IMR-90 (cell line): ENCODE measurements around the gene ST8SIA2. TPM values are rescaled to one million over a fixed set of nuclear protein-coding genes. Genes with fewer than 3 reads are reported as not detected.

ENCODE experiments used
- ATAC-seq: fragments of 200-7000 bp; cut with Tn5 transposase; 2 replicates; pipeline ENCODE4 v1.9.1; 2020; ENCODE audit warnings: low read depth, mild to moderate bottlenecking, moderate library complexity
- BruUV-seq: library from RNA; stranded (reverse); fragments of 400-500 nt; replicated peaks from 2 replicates; lab custom pipeline; 2021; lab: Mats Ljungman, UMichigan
- CTCF ChIA-PET: fragments of 300-600 bp; formaldehyde crosslinking; extraction: SDS; loops from one replicate; lab custom pipeline; 2021; ENCODE audit warnings: antibody characterized with exemption; lab: Yijun Ruan, JAX
- POLR2A ChIA-PET: fragments of 300-600 bp; sonication (Branson Sonifier 250); formaldehyde crosslinking; loops from one replicate; lab custom pipeline; 2022; ENCODE audit warnings: antibody characterized with exemption; ENCODE audit not compliant: unreplicated experiment; lab: Charles Lee
- DNase-seq: peaks from one replicate; pipeline ENCODE4 v3.0.0; 2013
- H2AFZ ChIP-seq: replicated peaks from 2 replicates; pipeline ENCODE3; 2013; ENCODE audit warnings: low read length, mild to moderate bottlenecking; ENCODE audit not compliant: poor library complexity
- H2AK5ac ChIP-seq: 2 replicates; pipeline ENCODE4 v1.6.1; 2013; ENCODE audit warnings: low read depth, low read length, inconsistent platforms
- H2AK9ac ChIP-seq: replicated peaks from 2 replicates; pipeline ENCODE3; 2013; ENCODE audit warnings: mild to moderate bottlenecking, low read depth, low read length, moderate library complexity; ENCODE audit not compliant: poor library complexity
- H2BK120ac ChIP-seq: 2 replicates; pipeline ENCODE4 v1.6.1; 2013; ENCODE audit warnings: low read depth, low read length, inconsistent platforms
- H2BK15ac ChIP-seq: 3 replicates; pipeline ENCODE4 v1.6.1; 2013; ENCODE audit warnings: low read depth, low read length, inconsistent platforms
- H2BK20ac ChIP-seq: 2 replicates; pipeline ENCODE4 v1.6.1; 2013; ENCODE audit warnings: low read depth, mild to moderate bottlenecking, inconsistent platforms, low read length, moderate library complexity
- H2BK5ac ChIP-seq: 2 replicates; pipeline ENCODE4 v1.6.1; 2013; ENCODE audit warnings: mild to moderate bottlenecking, low read depth, low read length, inconsistent platforms; ENCODE audit not compliant: poor library complexity, severe bottlenecking
- H3K14ac ChIP-seq: replicated peaks from 2 replicates; pipeline ENCODE4 v1.6.1; 2013; ENCODE audit warnings: low read depth, low read length, inconsistent platforms
- H3K18ac ChIP-seq: 2 replicates; pipeline ENCODE4 v1.6.1; 2013; ENCODE audit warnings: low read depth, low read length, control low read depth
- H3K23ac ChIP-seq: 2 replicates; pipeline ENCODE4 v1.6.1; 2013; ENCODE audit warnings: low read depth, low read length, inconsistent platforms
- H3K27ac ChIP-seq: 2 replicates; pipeline ENCODE4 v1.5.1; 2013; ENCODE audit warnings: mild to moderate bottlenecking, control low read depth, low read length; ENCODE audit not compliant: insufficient read depth
- H3K27me3 ChIP-seq: 2 replicates; pipeline ENCODE4 v1.6.1; 2013; ENCODE audit warnings: low read length; ENCODE audit not compliant: control insufficient read depth, insufficient read depth
- H3K36me3 ChIP-seq: 2 replicates; pipeline ENCODE4 v1.6.1; 2013; ENCODE audit warnings: low read length, mixed read lengths; ENCODE audit not compliant: control insufficient read depth, insufficient read depth
- H3K4ac ChIP-seq: 2 replicates; pipeline ENCODE4 v1.6.1; 2013; ENCODE audit warnings: low read depth, low read length, inconsistent platforms
- H3K4me1 ChIP-seq: 2 replicates; pipeline ENCODE4 v1.6.1; 2013; ENCODE audit warnings: low read length, mixed read lengths; ENCODE audit not compliant: control insufficient read depth, insufficient read depth
- H3K4me2 ChIP-seq: 2 replicates; pipeline ENCODE4 v1.6.1; 2013; ENCODE audit warnings: low read depth, mild to moderate bottlenecking, control low read depth, low read length, moderate library complexity
- H3K4me3 ChIP-seq: 2 replicates; pipeline ENCODE4 v1.5.1; 2013; ENCODE audit warnings: low read depth, mild to moderate bottlenecking, control low read depth, low read length, moderate library complexity; ENCODE audit not compliant: insufficient read depth
- H3K56ac ChIP-seq: 2 replicates; pipeline ENCODE4 v1.6.1; 2013; ENCODE audit warnings: low read length, inconsistent platforms; ENCODE audit not compliant: insufficient read depth; ENCODE audit errors: extremely low read depth
- H3K79me1 ChIP-seq, 2 experiments: 2 replicates each; pipeline ENCODE4 v1.6.1; 2013; ENCODE audit warnings: low read length in 2 of 2, inconsistent platforms in 1 of 2, low read depth in 1 of 2
- H3K9ac ChIP-seq: 2 replicates; pipeline ENCODE4 v1.6.1; 2013; ENCODE audit warnings: low read depth, low read length, control low read depth
- H3K9me1 ChIP-seq: 2 replicates; pipeline ENCODE4 v1.6.1; 2013; ENCODE audit warnings: low read length, inconsistent platforms; ENCODE audit not compliant: insufficient read depth
- H3K9me3 ChIP-seq: 2 replicates; pipeline ENCODE4 v1.6.1; 2013; ENCODE audit warnings: low read length; ENCODE audit not compliant: control insufficient read depth, insufficient read depth
- H4K20me1 ChIP-seq: 2 replicates; pipeline ENCODE4 v1.6.1; 2013; ENCODE audit warnings: low read length, inconsistent platforms; ENCODE audit not compliant: insufficient read depth
- H4K5ac ChIP-seq: 2 replicates; pipeline ENCODE4 v1.6.1; 2013; ENCODE audit warnings: mild to moderate bottlenecking, low read depth, low read length, control low read depth
- H4K8ac ChIP-seq, 2 experiments: 2 replicates each; pipeline ENCODE4 v1.6.1; 2013; ENCODE audit warnings: low read depth in 2 of 2, low read length in 2 of 2, control low read depth in 1 of 2, inconsistent platforms in 1 of 2
- H4K91ac ChIP-seq: 2 replicates; pipeline ENCODE4 v1.6.1; 2013; ENCODE audit warnings: low read depth, low read length, inconsistent platforms; ENCODE audit not compliant: insufficient read depth
- BHLHE40 ChIP-seq: fragments of 150-350 bp; IDR thresholded peaks from 2 replicates; pipeline ENCODE4 v1.6.1; 2016; ENCODE audit warnings: mild to moderate bottlenecking, low read depth, low read length
- MAFK ChIP-seq: IDR thresholded peaks from 2 replicates; pipeline ENCODE4 v1.6.1; 2012; ENCODE audit warnings: low read depth, low read length, improper control_type of control experiment
- RAD21 ChIP-seq: IDR thresholded peaks from 2 replicates; pipeline ENCODE4 v1.6.1; 2012; ENCODE audit warnings: low read length, improper control_type of control experiment
- WGBS, 2 experiments: methylation state at CpG; one replicate each; pipeline versions ENCODE4 v1.1.5 to v1.1.7; 2013; ENCODE audit warnings: missing lambda C conversion rate in 2 of 2; ENCODE audit not compliant: insufficient read length in 1 of 2; ENCODE audit errors: extremely low coverage in 2 of 2; 5-methylcytosine and 5-hydroxymethylcytosine counted together
- dilution Hi-C: fragments of 300-500 bp; cut with HindIII; formaldehyde crosslinking; loops from one replicate; pipeline ENCODE4 v1.14.3; 2018; ENCODE audit warnings: low sequenced_read_pairs; ENCODE audit not compliant: unreplicated experiment
- in situ Hi-C: fragments of 300-500 bp; cut with MboI; formaldehyde crosslinking; loops from 3 replicates; pipeline ENCODE4 v1.14.3; 2019; ENCODE audit warnings: low sequenced_read_pairs, inconsistent platforms, mixed read lengths
- intact Hi-C: fragments of 100-400 bp; cut with micrococcal nuclease; formaldehyde crosslinking; loops from 2 replicates; pipeline ENCODE4 v1.10.0; 2022
- polyA plus RNA-seq, 3 experiments: library from polyadenylated mRNA; depleted of rRNA; stranded (reverse); fragments of >200 nt; gene quantifications; 2 replicates each; pipeline ENCODE4 v1.2.3, GENCODE V29; 2012; ENCODE audit warnings: low replicate concordance in 1 of 3
- total RNA-seq: library from RNA; depleted of rRNA; stranded (reverse); fragments of >200 nt; gene quantifications from 2 replicates; pipeline ENCODE4 v1.2.3, GENCODE V29; 2012
- TF ChIP-seq, protein P1 (sequence below): fragments of 150-350 bp; IDR thresholded peaks from 2 replicates; pipeline ENCODE4 v1.6.1; 2017; ENCODE audit warnings: mild to moderate bottlenecking, antibody characterized with exemption, low read length, low read depth

ST8SIA2 gene
- total and polyA plus RNA-seq, 2 of the 4 experiments (the other 2 are of a cell fraction), result not detected

DNA sequence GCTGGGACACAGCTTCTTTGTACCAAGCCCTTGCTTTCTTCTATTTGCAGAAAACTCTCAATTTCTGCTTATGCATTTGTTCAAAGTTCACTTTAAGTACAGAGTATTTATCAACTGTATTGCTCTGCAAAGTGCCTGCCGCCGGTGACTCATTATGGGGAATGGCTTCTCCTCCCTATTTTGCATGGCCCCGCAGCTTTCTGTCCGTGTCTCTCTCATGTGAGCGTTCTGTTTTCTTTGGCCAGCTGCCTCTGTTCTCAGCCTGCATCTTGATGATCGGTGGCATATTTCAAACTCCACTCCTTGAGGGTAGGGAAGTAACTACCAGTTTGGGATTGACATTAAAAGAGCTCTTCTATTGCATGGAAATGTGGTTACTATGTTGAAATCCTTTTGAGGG lies 28.6 kb upstream of the ST8SIA2 start:
- no TSS peak for BruUV-seq
- Histone ChIP-seq H3K9me1 (no peaks in the 10 kb centered on the region), H3K56ac (no peak overlapping the region), H2BK20ac (no peak overlapping the region), H3K4me3 (no peak overlapping the region), H3K27me3 (no peaks in the 10 kb centered on the region), H4K8ac (no peak overlapping the region), H2BK120ac (no peak overlapping the region), H3K9me3 (0 out of 2 replicates have a peak, but pooled peaks cover 2% of the 10 kb centered on the region), H3K18ac (no peak overlapping the region), H2BK15ac (no peak overlapping the region), H3K4ac (no peak overlapping the region), H3K23ac (no peak overlapping the region), H4K91ac (no peak overlapping the region), H3K36me3 (no peaks in the 10 kb centered on the region), H2AK5ac (no peak overlapping the region), H4K20me1 (no peaks in the 10 kb centered on the region), H2AK9ac (no peak overlapping the region), H3K9ac (no peak overlapping the region), H3K14ac (no peak overlapping the region), H2AFZ (no peak overlapping the region), H3K79me1 (no peaks in the 10 kb centered on the region), H3K4me1 (no peaks in the 10 kb centered on the region), H2BK5ac (no peak overlapping the region), H3K4me2 (no peak overlapping the region), H3K27ac (no peak overlapping the region), H4K5ac (no peak overlapping the region)
- TF ChIP-seq, protein P1, sequence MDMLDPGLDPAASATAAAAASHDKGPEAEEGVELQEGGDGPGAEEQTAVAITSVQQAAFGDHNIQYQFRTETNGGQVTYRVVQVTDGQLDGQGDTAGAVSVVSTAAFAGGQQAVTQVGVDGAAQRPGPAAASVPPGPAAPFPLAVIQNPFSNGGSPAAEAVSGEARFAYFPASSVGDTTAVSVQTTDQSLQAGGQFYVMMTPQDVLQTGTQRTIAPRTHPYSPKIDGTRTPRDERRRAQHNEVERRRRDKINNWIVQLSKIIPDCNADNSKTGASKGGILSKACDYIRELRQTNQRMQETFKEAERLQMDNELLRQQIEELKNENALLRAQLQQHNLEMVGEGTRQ, result no peak
- no peak for TF ChIP-seq MAFK
- no peak for TF ChIP-seq RAD21
- TF ChIP-seq BHLHE40, result no peak
- no peak for ATAC-seq
- in situ Hi-C loops (no loop called here), intact Hi-C loops (no loop called here), dilution Hi-C loops (no loop called here)
- POLR2A ChIA-PET, result no interaction called here
- CTCF ChIA-PET, result no interaction called here
- WGBS, 2 experiments, result 28% methylated on average over 4 of the region's 6 CpGs; no CpG with 5 or more reads in 1 of the 2 experiments
- DNase-seq, result no peak
